ENCODE measurements around the gene SIRT5.

The SIRT5 gene

DNA sequence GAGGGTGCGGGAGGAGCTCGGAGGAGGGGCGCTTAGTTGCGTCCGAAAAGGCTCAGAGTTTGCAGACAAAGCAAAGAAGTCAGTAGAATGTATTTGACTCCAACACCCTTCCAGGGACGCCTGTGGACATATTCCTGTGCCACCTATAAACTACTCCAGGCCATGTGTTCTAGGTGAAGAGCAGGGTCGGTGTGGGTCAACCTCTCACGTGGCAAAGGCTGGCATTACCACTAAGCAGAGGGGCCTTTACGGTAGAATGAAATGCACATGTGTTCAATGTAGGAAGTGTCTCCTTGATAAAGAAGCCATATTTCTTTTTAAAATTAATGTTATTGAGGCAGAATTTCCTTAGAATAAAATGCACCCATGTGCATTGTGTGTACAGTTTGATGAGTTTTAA lies 15.4 kb downstream of the SIRT5 start:
- no peak for DNase-seq (ENCODE audit: low read depth in 2 of 2)

DNA sequence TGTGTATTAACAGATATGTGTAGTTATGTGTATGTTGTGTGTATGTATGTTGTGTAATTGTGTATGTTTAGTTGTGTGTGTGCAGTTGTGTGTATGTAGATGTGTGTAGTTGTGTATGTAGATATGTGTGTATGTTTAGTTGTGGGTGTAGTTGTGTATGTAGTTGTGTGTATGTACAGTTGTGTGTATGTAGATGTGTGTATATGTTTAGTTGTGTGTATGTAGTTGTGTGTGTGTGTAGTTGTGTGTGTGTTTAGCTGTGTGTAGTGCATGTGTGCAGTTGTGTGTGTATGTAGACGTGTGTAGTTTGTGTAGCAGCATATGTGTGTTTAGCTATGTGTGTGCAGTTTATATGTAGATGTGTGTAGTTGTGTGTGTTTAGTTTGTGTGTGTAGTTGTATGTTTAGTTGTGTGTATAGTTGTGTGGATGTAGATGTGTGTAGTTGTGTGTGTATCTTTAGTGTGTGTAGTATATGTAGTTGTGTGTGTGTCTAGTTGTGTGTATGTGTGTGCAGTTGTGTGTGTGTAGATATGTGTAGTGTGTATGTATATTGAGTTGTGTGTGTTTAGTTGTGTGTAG lies 16.3 kb downstream of the SIRT5 start:
- no peak for DNase-seq (ENCODE audit: low read depth in 2 of 2)

DNA sequence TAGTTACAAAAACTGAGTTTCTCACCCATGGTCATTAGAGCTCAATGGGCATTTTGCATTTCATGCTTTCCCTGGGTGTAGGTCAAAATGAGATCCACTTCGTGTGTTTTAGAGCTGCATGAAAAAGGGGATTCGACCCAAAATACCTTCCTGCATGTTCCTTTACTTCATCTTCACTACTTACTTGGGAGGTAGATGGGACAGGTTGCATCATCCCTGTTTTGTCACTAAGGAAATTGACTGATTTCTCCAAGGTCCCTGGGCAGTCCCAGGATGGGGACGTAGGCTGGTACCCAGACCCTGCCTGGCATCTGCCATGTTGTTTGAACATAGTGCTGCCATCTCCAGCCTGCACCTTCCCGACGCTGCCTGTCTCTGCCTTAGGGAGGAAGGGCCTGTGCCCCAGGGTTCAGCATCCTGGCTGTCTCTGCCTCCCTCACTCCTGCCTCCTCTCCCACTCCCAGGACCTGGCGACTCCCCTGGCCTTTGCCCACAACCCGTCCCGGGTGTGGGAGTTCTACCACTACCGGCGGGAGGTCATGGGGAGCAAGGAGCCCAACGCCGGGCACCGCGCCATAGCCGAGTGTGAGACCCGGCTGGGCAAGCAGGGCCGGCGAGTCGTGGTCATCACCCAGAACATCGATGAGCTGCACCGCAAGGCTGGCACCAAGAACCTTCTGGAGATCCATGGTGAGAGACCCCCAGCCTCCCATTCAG lies 17.0 kb downstream of the SIRT5 start:
- DNase-seq (ENCODE audit: low read depth in 2 of 2): no peak

DNA sequence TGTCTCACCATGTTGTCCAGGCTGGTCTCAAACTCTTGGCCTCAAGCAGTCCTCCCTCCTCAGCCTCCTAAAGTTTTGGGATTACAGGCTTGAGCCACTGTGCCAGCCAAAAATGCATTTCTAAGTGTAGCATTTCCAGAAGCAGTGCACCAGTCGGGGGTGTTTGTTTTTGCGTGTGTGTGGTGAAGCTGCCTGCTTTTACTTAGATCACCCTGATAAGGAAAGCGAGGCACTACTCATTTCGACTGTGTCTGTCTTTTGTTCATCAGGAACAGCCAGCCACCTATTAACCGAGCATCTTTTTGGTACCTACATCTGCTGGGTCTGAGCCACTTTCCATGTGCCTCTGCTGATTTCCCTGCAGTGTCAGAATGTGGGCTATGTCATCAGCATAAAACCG lies 18.7 kb downstream of the SIRT5 start:
- DNase-seq (ENCODE audit: low read depth in 2 of 2): no peak

DNA sequence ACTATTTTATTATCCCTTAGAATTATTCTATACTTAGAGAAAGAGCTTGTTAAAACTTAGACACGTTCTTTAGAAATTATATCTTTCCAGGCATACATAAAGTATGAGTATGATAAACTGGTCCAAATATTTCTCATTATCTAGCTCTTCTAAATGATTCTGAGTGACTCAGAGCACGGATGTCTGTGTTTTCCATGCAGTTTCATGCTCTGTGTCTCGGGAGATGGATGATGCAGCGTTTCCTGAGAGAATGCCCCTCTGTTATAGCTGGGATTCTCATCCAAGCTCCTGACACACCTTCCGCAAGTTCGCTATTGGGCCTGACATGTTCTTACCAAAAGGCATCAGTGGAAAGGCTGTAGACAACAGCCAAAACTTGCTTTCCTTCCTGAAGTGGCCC lies 19.3 kb downstream of the SIRT5 start:
- no peak for DNase-seq (ENCODE audit: low read depth in 2 of 2)

DNA sequence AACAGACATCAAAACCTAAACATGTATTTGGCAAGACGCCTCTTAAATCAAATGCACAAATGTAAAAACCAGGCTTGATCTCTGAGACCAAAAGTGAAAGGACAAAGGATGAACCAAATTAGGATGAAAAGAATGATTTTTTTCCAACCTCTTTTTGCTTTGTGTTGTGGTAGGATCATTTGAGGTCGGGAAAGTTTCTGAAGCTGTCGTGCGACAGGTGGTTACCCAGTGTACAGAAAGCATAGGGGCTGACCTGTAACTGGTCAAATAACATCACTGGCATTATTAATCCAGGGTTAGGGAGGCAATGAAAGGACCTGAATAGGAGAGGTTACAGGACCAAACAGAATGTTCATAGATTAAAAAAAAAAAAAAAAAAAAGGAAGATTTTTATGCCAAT lies 22.7 kb downstream of the SIRT5 start:
- DNase-seq (ENCODE audit: low read depth in 2 of 2): no peak

DNA sequence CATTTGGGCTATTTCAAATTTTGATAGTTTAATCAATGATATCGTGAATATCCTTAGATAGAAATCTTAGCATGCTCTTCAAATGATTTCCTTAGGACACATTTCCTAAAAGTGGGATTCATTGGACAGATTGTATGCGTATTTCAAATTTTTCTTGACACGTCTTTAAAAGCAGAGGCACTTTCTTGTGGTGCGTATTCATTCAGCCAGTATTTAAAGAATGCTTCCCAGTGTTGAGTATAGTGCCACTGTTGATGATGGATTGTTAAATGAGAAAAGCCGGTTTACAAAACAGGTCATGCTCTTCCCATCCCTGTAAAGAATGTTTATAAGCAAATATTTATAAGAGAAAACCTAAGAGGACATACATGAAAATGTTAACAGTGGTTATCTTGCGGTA lies 25.6 kb downstream of the SIRT5 start:
- no peak for DNase-seq (ENCODE audit: low read depth in 2 of 2)

DNA sequence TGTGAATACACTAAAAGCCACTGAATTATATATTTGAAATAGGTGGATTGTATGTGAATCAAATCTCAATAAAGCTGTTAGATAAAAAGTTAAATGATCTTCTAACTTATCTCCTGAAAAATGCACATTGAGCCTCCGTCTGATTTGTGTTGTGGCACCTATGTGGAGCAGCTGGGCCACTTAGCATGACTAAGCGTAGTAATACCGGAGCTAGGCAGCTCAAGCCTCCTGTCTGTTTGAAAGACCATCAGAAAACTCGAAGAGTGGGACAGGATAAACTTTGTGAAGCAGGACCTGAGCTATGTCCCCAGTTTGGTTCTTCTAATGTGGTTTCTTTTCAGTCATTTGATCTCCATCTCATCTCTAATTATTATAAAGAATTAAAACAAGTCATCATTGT lies 29.7 kb downstream of the SIRT5 start:
- no peak for DNase-seq (ENCODE audit: low read depth in 2 of 2)

DNA sequence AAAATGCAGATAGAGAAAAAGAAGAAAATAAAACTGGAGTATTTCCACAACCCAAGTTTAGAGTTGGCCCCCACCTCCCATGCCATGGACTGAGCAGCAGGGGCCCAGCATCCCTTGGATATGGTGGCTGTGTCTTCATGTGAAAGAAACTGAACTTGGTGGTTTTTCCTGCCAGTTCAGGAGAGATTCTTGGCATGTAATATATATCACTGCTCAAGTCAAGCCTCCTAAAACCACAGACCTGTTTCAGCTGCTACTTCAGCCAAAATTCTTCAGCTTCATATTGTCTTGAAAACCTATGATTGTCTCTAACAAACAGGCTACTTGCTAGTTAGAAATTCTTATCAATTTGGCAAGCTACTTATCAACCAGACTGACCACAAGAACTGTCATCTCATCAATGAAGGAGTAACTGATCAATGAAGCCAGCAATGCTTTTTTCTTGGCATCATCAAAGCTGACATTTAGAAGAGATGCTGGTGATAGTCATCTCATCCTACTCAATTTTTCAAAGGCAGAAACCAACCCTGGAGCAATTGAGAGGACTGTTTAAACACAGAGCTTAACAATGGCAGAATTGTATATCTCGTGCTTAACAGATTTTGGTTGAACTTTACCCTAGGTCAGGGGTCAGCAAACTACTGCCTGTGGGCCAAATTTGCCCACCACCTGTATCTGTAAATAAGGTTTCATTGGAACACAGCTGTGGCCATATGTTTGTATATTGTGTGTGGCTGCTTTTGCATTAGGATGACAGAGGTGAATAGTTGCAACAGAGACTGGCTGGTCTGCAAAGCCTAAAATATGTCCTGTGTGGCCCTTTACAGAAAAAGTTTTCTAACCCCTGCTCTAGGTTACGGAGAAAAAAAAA lies 30.4 kb downstream of the SIRT5 start:
- DNase-seq (ENCODE audit: low read depth in 2 of 2): no peak

DNA sequence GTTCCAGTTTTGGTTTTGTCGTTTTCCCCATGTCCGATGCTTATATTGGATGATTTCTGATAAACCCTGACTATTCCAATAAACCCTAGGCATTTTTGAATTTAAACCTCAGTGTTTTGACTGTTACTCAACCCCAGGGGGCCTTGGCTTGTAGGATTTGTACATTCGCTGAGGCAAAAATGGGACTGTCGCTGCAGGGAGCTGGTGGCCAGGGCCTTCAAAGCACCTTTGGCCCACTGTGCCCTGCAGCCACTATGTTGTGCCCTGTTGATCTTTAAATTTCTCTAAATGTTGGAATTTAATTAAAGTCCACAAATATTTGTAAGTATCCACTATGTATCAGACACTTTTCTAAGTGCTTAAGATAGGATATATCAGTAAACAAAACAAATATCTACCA lies 31.2 kb downstream of the SIRT5 start:
- no peak for DNase-seq (ENCODE audit: low read depth in 2 of 2)

DNA sequence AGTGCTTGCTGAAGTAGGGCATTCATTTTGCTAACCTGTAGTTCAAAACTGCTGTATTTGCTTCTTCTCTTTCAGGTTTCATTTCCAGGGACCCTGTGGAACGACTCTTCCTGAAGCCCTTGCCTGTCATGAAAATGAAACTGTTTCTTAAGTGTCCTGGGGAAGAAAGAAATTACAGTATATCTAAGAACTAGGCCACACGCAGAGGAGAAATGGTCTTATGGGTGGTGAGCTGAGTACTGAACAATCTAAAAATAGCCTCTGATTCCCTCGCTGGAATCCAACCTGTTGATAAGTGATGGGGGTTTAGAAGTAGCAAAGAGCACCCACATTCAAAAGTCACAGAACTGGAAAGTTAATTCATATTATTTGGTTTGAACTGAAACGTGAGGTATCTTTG lies 37.3 kb downstream of the SIRT5 start:
- no peak for DNase-seq (ENCODE audit: low read depth in 2 of 2)

DNA sequence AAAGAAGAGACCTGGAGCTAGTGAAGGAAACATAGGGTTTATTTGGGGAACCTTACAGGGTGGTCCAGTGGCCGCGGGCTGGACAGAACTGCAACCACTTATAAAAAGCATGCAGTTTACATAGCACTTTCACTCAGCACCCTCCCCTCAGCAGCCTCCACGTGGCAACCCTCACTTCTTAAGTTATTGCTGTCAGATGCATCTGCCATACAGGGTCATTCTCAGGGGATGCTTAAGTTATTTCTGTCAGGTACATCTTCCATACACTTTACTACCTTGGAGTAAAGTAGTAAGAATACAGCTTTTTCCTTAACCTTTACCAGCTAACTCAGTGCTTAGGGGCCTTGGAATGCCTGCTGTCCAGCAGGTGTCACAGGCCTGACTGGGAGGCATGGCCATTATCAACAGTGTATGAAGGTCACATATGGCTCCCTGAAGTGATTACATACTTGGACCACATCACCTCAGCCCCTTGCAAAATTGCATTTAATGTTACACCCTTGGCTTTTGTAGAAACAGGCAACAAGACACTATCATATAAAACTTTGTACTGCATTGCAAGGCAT lies 38.7 kb downstream of the SIRT5 start:
- DNase-seq (ENCODE audit: low read depth in 2 of 2): no peak

DNA sequence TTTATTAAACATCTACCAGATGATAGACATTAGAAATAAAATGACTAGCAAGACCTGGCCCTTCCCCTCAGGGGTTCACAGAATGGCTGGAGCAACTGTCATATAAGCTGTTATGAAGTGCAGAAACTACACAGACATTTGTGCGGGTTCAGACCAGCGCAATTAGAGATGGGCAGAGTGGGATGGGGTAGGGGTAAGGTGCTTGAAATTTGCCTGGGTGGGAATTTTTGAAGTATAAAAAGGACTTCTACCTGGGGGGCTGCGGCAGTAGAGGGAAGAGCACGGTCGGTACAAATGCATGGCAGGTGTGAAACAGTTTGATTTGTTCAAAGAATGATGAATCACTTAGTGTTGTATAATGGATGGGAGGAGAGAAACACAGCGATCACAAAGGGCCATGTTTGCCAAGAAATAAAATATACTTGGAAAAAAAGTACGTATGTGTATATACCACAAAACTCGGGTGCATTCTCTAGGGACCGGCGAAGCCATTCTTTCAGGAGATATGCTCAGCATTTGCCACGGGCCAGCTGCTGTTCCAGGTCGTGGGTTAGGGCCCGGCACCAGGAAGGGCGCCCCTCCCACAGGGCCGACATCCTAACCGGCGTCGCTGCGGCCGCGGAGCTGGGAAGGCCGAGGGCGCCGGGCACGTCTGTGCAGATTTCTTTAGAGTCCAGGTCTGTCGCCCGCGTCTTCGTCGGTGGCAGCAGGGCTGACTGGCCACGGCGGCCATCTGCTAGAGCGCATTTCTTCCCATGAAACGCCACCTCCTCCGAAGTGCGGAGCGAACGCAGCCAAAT lies 39.9 kb downstream of the SIRT5 start:
- DNase-seq (ENCODE audit: low read depth in 2 of 2): peak in 1 of 2 donors; percentile 25

DNA sequence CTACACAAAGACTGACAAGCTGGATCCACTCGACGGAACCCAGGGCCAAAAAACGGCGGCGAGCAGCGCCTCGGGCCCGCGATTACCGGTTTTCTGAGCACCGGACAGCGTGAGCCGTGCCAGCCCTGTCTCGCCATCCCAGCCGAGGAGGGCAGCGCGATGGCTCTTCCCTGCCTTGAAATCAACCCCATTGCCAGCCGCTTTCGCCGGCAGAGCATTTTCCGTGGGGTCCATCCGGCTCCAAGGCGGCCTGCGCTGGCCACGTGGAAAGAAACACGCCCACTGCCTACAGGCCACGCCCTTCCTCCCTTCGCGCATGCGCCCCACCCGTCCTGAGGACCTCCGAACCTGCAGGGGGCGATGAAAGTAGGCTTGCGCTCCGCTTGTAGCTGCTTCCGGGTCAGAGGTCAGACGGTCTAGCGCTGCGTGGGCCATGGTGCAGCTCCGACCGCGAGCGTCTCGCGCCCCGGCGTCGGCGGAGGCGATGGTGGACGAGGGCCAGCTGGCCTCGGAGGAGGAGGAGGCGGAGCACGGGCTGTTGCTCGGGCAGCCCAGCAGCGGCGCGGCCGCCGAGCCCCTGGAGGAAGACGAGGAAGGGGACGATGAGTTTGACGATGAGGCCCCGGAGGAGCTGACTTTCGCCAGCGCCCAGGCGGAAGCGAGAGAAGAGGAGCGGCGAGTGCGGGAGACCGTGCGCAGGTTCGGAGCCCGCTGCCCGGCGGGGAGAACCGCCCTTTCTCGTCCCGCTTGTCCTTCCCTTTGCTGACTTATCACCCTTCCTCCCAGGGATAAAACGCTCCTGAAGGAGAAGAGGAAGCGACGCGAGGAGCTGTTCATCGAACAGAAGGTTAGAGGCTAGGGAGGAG lies 40.8 kb downstream of the SIRT5 start, which contains the start of gene NOL7:
Gene NOL7 (plus strand): TSS at position 410 of the 866 bp plus-strand sequence. CDS start 24 bp downstream, at position 434.
- peak; percentile 99 for DNase-seq (ENCODE audit: low read depth in 2 of 2)

DNA sequence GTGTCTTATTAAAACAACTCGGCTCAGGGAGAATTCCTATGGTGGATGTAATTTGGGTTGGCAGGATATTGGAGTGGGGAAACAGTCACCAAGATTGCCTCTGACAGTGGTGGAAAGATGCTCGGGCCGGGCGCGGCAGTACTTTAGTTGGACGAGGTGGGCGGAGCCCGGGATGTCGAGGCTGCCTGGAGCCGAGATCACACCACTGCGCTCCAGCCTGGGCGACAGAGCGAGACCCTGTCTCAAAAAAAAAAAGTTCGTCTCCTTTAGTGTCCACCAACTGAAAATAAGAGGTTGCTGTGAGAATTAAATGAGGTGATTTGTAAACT lies 41.4 kb downstream of the SIRT5 start:
- peak in 1 of 2 donors; percentile 27 for DNase-seq (ENCODE audit: low read depth in 2 of 2)

DNA sequence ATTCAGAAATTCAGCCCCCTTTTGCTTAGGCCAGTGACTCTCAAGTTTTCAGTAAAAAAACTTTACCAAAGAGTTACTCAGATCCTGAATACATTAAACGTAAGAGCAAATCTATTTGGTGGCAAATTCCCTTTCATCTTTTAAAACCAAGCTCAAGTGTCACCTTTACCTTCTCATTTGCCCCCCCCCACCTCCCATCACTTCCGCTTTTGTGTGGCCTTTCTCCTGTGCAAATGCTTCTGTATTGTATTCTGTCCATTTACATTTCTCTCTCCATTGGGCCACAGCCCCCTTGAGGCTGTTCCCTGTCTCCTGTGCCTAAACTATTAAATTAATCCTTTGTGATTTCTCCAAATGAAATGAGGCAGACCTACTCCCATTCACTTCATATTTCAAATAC lies 42.7 kb downstream of the SIRT5 start:
- DNase-seq (ENCODE audit: low read depth in 2 of 2): no peak

DNA sequence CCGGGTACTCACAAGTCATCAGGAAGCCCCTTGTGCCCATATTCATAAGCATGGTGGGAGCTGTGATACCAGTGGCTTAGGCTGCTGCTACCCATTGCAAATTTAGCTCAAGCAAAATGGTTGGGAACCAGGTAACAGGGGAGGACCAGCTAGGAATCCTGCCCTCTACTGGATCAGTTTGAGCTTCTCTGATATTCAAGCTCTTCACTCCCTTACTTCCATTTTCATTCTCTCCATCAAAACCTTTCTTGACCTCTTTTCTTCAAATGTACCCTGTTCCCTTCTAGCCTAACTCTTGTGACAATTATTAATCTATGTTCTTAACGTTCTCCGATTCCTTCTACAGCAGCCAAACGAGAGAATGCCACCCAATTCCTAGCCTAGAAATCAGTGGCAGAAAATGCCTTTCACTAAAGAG lies 50.5 kb downstream of the SIRT5 start:
- DNase-seq (ENCODE audit: low read depth in 2 of 2): no peak

DNA sequence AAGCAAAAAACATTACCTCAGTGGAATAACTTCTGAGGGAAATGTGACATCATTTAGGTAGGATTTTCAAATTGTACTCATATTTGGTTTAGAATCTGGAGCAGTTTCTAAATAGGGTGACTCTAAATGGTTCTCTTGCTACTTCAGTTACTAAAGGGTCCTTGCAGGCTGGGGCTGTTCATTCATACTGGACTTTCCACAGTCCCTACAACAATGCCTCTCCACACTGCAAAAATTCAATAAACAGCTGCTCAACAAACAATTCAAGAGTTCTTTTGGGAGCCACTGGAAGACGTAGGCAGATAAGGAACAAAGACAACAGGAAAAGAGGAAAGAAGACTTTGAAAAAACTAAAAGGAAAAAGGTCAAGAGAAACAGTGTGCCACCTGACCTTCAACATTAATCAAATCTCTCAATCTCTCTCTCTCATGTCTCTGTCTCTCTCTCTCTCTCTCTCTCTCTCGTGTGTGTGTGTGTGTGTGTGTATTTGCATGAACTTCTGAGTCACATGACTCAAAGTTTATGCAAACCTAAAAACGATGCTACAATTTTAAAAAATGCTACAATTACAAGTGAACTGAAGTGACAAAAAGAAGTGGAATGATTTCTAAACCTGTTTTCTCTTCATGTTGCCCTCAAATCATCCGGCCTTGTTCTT lies 55.2 kb downstream of the SIRT5 start:
- no peak for DNase-seq (ENCODE audit: low read depth in 2 of 2)

DNA sequence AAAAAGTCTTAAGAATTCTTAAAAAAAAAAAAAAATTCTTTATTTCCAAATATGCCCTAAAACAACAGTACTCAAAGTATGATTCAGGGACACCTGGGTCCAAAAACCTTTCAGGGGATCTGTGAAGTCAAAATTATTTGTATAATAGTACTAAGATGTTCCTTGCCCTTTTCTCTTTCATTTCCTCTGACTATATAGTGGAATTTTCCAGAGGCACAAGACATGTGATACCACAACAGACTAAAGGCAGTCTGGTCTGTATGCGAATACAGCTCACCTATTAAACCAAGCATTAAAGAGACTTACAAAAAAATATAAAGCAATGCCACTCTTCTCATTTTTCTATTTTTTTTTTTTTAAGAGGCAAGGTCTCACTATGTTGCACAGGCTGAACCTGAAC lies 56.1 kb downstream of the SIRT5 start:
- DNase-seq (ENCODE audit: low read depth in 2 of 2): no peak

DNA sequence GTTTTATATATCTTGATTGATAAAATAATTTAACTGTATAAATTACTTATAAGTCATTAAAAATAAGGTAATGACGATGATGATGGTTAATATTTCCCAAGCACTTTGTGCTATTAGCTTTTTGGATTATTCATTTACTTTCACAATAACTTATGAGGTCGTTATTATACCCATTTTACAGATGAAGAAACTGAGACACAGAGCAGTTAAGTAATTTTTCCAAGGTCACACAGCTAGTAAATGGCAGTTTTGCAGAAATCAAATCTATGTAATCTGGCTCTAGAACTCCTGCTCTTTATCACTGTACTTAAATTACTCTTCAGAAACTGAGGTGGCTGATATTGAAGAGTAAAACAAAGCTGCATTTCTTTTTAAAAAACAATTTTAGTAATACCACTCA lies 58.9 kb downstream of the SIRT5 start:
- no peak for DNase-seq (ENCODE audit: low read depth in 2 of 2)

Measured in activated CD4-positive, alpha-beta T cell treated with anti-CD3 and anti-CD28 coated beads for 24 hours (primary cell).